ENCODE data around the gene FRMD3.

FRMD3 gene

GRCh38 chr9:83322438-83322837, 215.8 kb downstream of the FRMD3 start:
- no peaks in the 10 kb centered on the region for H3K9me3 ChIP-seq (ENCODE audit: control insufficient read depth, low read length)
- H2AFZ ChIP-seq: no peak overlapping the region
- no peaks in the 10 kb centered on the region for H3K36me3 ChIP-seq (ENCODE audit: control insufficient read depth, insufficient read depth, low read length)
- no peak overlapping the region for H3K4me3 ChIP-seq (ENCODE audit: low read depth, low read length)
- no peak for TF ChIP-seq CTCF (IDR thresholded peaks at IDR 0.05)
- no peak overlapping the region for H3K9ac ChIP-seq
- no peak overlapping the region for H3K27ac ChIP-seq
- no peaks in the 10 kb centered on the region for H3K79me2 ChIP-seq
- H3K4me2 ChIP-seq (ENCODE audit: low read length): no peak overlapping the region
- H3K4me1 ChIP-seq: no peaks in the 10 kb centered on the region
- H3K27me3 ChIP-seq (ENCODE audit: control insufficient read depth, insufficient read depth, low read length): no peaks in the 10 kb centered on the region

- Histone ChIP-seq H3K27ac (no peak overlapping the region), H3K4me2 (ENCODE audit: low read length) (no peak overlapping the region), H3K4me1 (peaks cover 10% of the 10 kb centered on the region), H3K4me3 (ENCODE audit: low read depth, low read length) (no peak overlapping the region), H3K36me3 (ENCODE audit: control insufficient read depth, insufficient read depth, low read length) (no peaks in the 10 kb centered on the region), H3K27me3 (ENCODE audit: control insufficient read depth, insufficient read depth, low read length) (no peaks in the 10 kb centered on the region), H3K79me2 (no peaks in the 10 kb centered on the region), H3K9ac (no peak overlapping the region), H2AFZ (no peak overlapping the region), H3K9me3 (ENCODE audit: control insufficient read depth, low read length) (no peaks in the 10 kb centered on the region)
- TF ChIP-seq CTCF (IDR thresholded peaks at IDR 0.05): no peak
Measured at GRCh38 chr9:83317244-83317643, 221.0 kb downstream of the FRMD3 start.

GRCh38 chr9:83315649-83316048, 222.6 kb downstream of the FRMD3 start:
- Histone ChIP-seq H3K9me3 (ENCODE audit: control insufficient read depth, low read length) (no peaks in the 10 kb centered on the region), H2AFZ (no peak overlapping the region), H3K4me2 (ENCODE audit: low read length) (no peak overlapping the region), H3K9ac (no peak overlapping the region), H3K4me1 (peaks cover 10% of the 10 kb centered on the region), H3K27me3 (ENCODE audit: control insufficient read depth, insufficient read depth, low read length) (no peaks in the 10 kb centered on the region), H3K27ac (no peak overlapping the region), H3K4me3 (ENCODE audit: low read depth, low read length) (no peak overlapping the region), H3K36me3 (ENCODE audit: control insufficient read depth, insufficient read depth, low read length) (no peaks in the 10 kb centered on the region), H3K79me2 (no peaks in the 10 kb centered on the region)
- TF ChIP-seq CTCF (IDR thresholded peaks at IDR 0.05): no peak

- Histone ChIP-seq H3K36me3 (ENCODE audit: control insufficient read depth, insufficient read depth, low read length) (no peaks in the 10 kb centered on the region), H3K4me3 (ENCODE audit: low read depth, low read length) (no peak overlapping the region), H3K27me3 (ENCODE audit: control insufficient read depth, insufficient read depth, low read length) (no peaks in the 10 kb centered on the region), H3K9me3 (ENCODE audit: control insufficient read depth, low read length) (no peaks in the 10 kb centered on the region), H3K79me2 (no peaks in the 10 kb centered on the region), H3K27ac (peak overlapping the region; percentile 67), H3K4me1 (peaks cover 10% of the 10 kb centered on the region), H2AFZ (no peak overlapping the region), H3K4me2 (ENCODE audit: low read length) (peak overlapping the region; percentile 58), H3K9ac (no peak overlapping the region)
- TF ChIP-seq CTCF (IDR thresholded peaks at IDR 0.05): no peak
Measured at GRCh38 chr9:83313781-83314180, 224.4 kb downstream of the FRMD3 start.

- peaks cover 10% of the 10 kb centered on the region for H3K4me1 ChIP-seq
- no peaks in the 10 kb centered on the region for H3K79me2 ChIP-seq
- H3K27me3 ChIP-seq (ENCODE audit: control insufficient read depth, insufficient read depth, low read length): no peaks in the 10 kb centered on the region
- no peak overlapping the region for H3K4me3 ChIP-seq (ENCODE audit: low read depth, low read length)
- H3K4me2 ChIP-seq (ENCODE audit: low read length): no peak overlapping the region
- H2AFZ ChIP-seq: no peak overlapping the region
- TF ChIP-seq CTCF (IDR thresholded peaks at IDR 0.05): no peak
- H3K9me3 ChIP-seq (ENCODE audit: control insufficient read depth, low read length): no peaks in the 10 kb centered on the region
- H3K9ac ChIP-seq: no peak overlapping the region
- no peak overlapping the region for H3K27ac ChIP-seq
- no peaks in the 10 kb centered on the region for H3K36me3 ChIP-seq (ENCODE audit: control insufficient read depth, insufficient read depth, low read length)
Measured at GRCh38 chr9:83312537-83312936, 225.7 kb downstream of the FRMD3 start.
